Right atrium auricular region (tissue), 2 donors: Measurements from ENCODE around the gene MOB3A. TPM values are rescaled to one million over a fixed set of nuclear protein-coding genes. Genes with fewer than 3 reads are reported as not detected.
A peak's percentile ranks its signal among the peaks of the same experiment; 100 is the strongest.

Source experiments
- DNase-seq: peaks from one replicate; pipeline ENCODE4 v3.0.0-alpha.2; 2019; ENCODE audit warnings: low spot score
- H3K27ac ChIP-seq, 2 donors: fragments of 200-600 bp; sonication (generic); 1 replicate in 1 of 2; 2 replicates in 1 of 2; pipeline ENCODE4 v1.5.1; 2016 to 2019
- H3K27me3 ChIP-seq, 2 donors: fragments of 200-600 bp; sonication (generic); one replicate each; pipeline versions ENCODE4 v1.5.1 to v1.6.0; 2017 to 2019
- H3K36me3 ChIP-seq: fragments of 200-600 bp; sonication (generic); one replicate; pipeline ENCODE4 v1.5.1; 2016
- H3K4me1 ChIP-seq, 2 donors: fragments of 200-600 bp; sonication (generic); one replicate each; pipeline versions ENCODE4 v1.5.1 to v1.6.0; 2017 to 2019
- H3K4me3 ChIP-seq, 2 donors: fragments of 200-600 bp; sonication (generic); 1 replicate in 1 of 2; 2 replicates in 1 of 2; pipeline ENCODE4 v1.5.1; 2017 to 2019; ENCODE audit warnings: mild to moderate bottlenecking in 1 of 2, moderate library complexity in 1 of 2
- H3K9me3 ChIP-seq, 2 donors: fragments of 200-600 bp; sonication (generic); one replicate each; pipeline ENCODE4 v1.5.1; 2019
- total RNA-seq, 2 donors: library from RNA; depleted of rRNA; stranded (reverse); fragments of >200 nt; gene quantifications; one replicate each; pipeline ENCODE4 v1.1.0, GENCODE V29; 2016
- TF ChIP-seq, protein P1 (sequence below), 2 donors: fragments of 200-600 bp; sonication (generic); IDR thresholded peaks; one replicate each; pipeline ENCODE4 v1.5.1; 2019; ENCODE audit warnings: antibody characterized with exemption in 2 of 2

Gene MOB3A
- total RNA-seq, 2 donors from 2014 or later: 19.7 to 29.4 TPM

GRCh38 chr19:2061495-2062388 is 34.4 kb downstream of the MOB3A start:
- H3K4me1 ChIP-seq: peaks cover 0 to 64% of the 10 kb centered on the region in 2 donors
- TF ChIP-seq, protein P1, sequence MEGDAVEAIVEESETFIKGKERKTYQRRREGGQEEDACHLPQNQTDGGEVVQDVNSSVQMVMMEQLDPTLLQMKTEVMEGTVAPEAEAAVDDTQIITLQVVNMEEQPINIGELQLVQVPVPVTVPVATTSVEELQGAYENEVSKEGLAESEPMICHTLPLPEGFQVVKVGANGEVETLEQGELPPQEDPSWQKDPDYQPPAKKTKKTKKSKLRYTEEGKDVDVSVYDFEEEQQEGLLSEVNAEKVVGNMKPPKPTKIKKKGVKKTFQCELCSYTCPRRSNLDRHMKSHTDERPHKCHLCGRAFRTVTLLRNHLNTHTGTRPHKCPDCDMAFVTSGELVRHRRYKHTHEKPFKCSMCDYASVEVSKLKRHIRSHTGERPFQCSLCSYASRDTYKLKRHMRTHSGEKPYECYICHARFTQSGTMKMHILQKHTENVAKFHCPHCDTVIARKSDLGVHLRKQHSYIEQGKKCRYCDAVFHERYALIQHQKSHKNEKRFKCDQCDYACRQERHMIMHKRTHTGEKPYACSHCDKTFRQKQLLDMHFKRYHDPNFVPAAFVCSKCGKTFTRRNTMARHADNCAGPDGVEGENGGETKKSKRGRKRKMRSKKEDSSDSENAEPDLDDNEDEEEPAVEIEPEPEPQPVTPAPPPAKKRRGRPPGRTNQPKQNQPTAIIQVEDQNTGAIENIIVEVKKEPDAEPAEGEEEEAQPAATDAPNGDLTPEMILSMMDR (IDR thresholded peaks at IDR 0.05): peak in 1 of 2 donors; percentile 19
- H3K36me3 ChIP-seq: no peaks in the 10 kb centered on the region
- peak overlapping the region; percentile 56 to 64 for H3K4me3 ChIP-seq
- no peaks in the 10 kb centered on the region for H3K27me3 ChIP-seq
- H3K27ac ChIP-seq: peak overlapping the region; percentile 99
- peak; percentile 100 for DNase-seq
- H3K9me3 ChIP-seq: no peaks in the 10 kb centered on the region

DNA sequence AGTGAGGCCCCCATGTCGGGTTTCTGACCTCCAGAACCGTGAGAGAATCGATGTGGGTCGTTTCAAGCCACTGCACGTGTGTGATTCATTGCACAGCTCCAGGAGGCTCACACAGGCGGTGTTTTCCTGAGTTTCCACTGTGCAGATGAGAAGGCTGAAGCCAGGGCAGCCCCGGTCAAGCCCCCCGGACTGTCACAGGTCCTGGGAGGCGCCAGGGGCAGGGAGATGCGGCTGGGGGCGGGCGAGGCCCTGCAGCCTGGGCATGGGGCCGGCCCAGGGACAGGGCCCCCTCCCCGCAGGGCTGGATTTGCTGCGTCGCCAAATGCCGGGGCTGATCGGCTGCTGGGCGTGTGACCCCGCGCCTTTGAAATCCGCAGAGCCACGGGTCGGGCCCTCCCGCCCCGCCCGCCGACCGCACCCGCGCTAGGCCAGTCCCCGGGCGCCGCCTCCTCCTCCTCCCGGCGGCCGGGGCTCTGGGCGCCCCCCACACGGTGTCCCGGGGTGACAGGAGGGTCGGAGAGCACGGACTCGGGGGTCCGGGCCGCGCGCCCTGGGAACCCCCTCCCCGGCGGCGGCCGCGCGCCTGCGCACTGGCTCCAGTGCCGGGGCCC is 35.1 kb downstream of the MOB3A start:
- H3K4me1 ChIP-seq: peaks cover 0 to 70% of the 10 kb centered on the region in 2 donors
- no peaks in the 10 kb centered on the region for H3K9me3 ChIP-seq
- H3K27me3 ChIP-seq: no peaks in the 10 kb centered on the region
- no peaks in the 10 kb centered on the region for H3K36me3 ChIP-seq
- TF ChIP-seq, protein P1 (IDR thresholded peaks at IDR 0.05): no peak
- DNase-seq: peak; percentile 75
- H3K4me3 ChIP-seq: peak overlapping the region; percentile 56 to 64
- peak overlapping the region; percentile 99 for H3K27ac ChIP-seq

DNA sequence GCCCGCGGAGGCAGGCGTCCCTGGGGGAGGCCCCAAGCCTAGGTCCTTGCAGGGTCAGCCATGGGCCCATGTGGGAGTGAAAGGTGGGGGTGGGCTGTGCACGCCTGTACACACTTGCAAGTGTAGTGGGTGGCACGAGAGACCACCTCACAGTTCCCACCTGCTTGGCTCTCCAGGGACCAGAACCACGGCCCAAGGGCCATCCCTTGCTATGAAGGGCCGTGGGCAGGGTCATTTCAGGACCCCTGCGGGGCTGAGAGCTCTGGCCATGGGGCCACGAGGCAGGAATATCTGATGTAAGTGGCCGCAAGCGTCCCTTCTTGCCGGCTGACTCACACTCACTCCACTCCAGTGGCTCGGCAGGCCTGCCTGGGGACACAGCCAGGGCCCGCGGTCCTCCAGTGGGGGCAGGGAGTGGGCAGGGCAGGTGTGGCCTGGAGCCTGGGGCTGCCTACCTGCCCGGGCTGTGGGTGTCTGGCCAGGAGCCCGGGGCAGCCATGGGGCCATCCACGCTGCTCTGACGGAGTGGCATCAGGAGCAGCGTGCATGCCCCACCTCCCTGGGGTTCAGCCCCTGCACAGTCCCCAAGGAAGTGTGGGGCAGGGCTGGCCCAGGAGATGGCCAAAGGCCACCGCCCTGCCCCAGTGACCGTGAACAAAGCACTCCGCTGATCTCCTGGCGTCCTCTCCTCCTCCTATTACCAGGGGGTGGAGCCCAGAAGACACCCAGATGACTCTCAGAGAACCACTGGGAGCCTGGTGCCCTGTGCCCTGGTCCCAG is 36.5 kb downstream of the MOB3A start:
- Histone ChIP-seq H3K9me3 (no peaks in the 10 kb centered on the region), H3K27me3 (no peaks in the 10 kb centered on the region), H3K4me1 (peaks cover 0 to 80% of the 10 kb centered on the region in 2 donors), H3K4me3 (peak overlapping the region in 1 of 2 donors; percentile 64), H3K27ac (peak overlapping the region; percentile 99), H3K36me3 (no peaks in the 10 kb centered on the region)
- TF ChIP-seq, protein P1 (IDR thresholded peaks at IDR 0.05): no peak
- DNase-seq: peak; percentile 88

DNA sequence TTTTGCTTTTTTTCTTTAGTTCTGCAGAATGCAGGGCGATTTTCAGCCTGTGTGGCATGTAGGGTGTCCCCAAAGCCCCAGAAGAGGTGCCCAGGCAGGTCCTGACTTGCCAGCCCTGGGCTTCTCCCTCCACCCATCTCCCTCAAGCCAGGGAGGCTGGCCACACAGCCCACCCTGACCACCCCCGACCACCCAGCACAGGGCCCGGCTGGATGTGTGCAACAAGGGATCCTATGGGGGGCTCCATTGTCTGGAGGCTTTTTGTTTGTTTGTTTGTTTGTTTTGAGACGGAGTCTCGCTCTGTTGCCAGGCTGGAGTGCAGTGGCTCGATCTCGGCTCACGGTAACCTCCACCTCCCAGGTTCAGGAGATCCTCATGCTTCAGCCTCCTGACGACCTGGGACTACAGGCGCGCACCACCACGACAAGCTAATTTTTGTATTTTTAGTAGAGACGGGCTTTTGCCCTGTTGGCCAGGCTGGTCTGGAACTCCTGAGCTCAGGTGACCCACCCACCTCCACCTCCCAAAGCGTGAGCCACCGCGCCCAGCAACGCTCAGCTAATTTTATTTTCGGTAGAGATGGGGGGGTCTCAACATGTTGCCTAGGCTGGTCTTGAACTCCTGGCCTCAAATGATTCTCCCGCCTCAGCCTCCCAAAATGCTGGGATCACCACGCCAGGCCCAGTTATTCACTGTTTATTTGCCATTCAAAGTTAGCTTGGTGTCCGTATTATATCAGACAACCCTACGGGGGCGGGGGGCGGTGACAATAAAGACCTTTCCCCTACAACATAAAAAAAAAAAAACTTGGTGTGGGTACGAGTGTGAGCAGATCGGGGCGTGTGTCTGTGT is 37.3 kb downstream of the MOB3A start:
- TF ChIP-seq, protein P1 (IDR thresholded peaks at IDR 0.05): no peak
- Histone ChIP-seq H3K36me3 (no peaks in the 10 kb centered on the region), H3K4me1 (peaks cover 0 to 81% of the 10 kb centered on the region in 2 donors), H3K9me3 (no peaks in the 10 kb centered on the region), H3K27me3 (no peaks in the 10 kb centered on the region), H3K4me3 (no peak overlapping the region), H3K27ac (peak overlapping the region; percentile 99)
- no peak for DNase-seq
